GM19351 (cell line): ENCODE measurements around the gene DBF4.
"Not testable (repeated sequence)": the region's sequence is repeated elsewhere in the genome, so short reads cannot be mapped to it uniquely, and the experiment has no call there.

Experiments used
- ATAC-seq: cut with Tn5 transposase; IDR thresholded peaks from one replicate; pipeline ENCODE4 v1.9.1; 2021; ENCODE audit warnings: mild to moderate bottlenecking, moderate library complexity; ENCODE audit not compliant: unreplicated experiment

Gene DBF4

GRCh38 chr7:87876040-87876868, at the start of gene DBF4, which contains the start of gene SLC25A40:
DBF4 (plus strand) TSS chr7:87876493; CDS start chr7:87876733, 240 bp downstream.
SLC25A40 (minus strand) TSS chr7:87876360; CDS start chr7:87858727, 17,633 bp downstream.
- peak; percentile 81 for ATAC-seq

- ATAC-seq: not testable (repeated sequence)
Observed at GRCh38 chr7:87828383-87828782, 47.9 kb upstream of the DBF4 start.

- no peak for ATAC-seq
Observed at GRCh38 chr7:87831097-87831496, 45.2 kb upstream of the DBF4 start.

GRCh38 chr7:87833130-87833529, 43.2 kb upstream of the DBF4 start:
- ATAC-seq: no peak

GRCh38 chr7:87837597-87837996, 38.7 kb upstream of the DBF4 start:
- no peak for ATAC-seq

- no peak for ATAC-seq
Observed at GRCh38 chr7:87850836-87851593, 25.3 kb upstream of the DBF4 start.

- ATAC-seq: no peak
Observed at GRCh38 chr7:87852306-87852705, 24.0 kb upstream of the DBF4 start.

- no peak for ATAC-seq
Observed at GRCh38 chr7:87853237-87853864, 22.9 kb upstream of the DBF4 start.

GRCh38 chr7:87858417-87859100, 17.7 kb upstream of the DBF4 start:
- no peak for ATAC-seq

GRCh38 chr7:87866089-87866488, 10.2 kb upstream of the DBF4 start:
- no peak for ATAC-seq

GRCh38 chr7:87866533-87866932, 9.8 kb upstream of the DBF4 start:
- ATAC-seq: not testable (repeated sequence)

GRCh38 chr7:87870471-87870870, 5.8 kb upstream of the DBF4 start:
- ATAC-seq: no peak

GRCh38 chr7:87872346-87872745, 3.9 kb upstream of the DBF4 start:
- no peak for ATAC-seq

- ATAC-seq: not testable (repeated sequence)
Observed at GRCh38 chr7:87873328-87873727, 3.0 kb upstream of the DBF4 start.

- ATAC-seq: no peak
Observed at GRCh38 chr7:87874066-87874465, 2.2 kb upstream of the DBF4 start.

- peak; percentile 17 for ATAC-seq
Observed at GRCh38 chr7:87875151-87876039, 898 bp upstream of the DBF4 start.

GRCh38 chr7:87876869-87877234, 559 bp downstream of the DBF4 start:
- ATAC-seq: peak; percentile 11

- no peak for ATAC-seq
Observed at GRCh38 chr7:87877366-87878040, 1.2 kb downstream of the DBF4 start.

- ATAC-seq: no peak
Observed at GRCh38 chr7:87878208-87878735, 2.0 kb downstream of the DBF4 start.
